Muscle of leg (tissue), 11 donors: ENCODE data around the gene CSKMT. TPM values are rescaled to one million over a fixed set of nuclear protein-coding genes. Genes with fewer than 3 reads are reported as not detected.
A peak's percentile ranks its signal among the peaks of the same experiment; 100 is the strongest.
"Not testable (repeated sequence)": the region's sequence is repeated elsewhere in the genome, so short reads cannot be mapped to it uniquely, and the experiment has no call there.

Experiments
- DNase-seq: peaks from one replicate; pipeline ENCODE4 v3.0.0; 2013
- H3K27ac ChIP-seq: one replicate; pipeline ENCODE4 v1.5.1; 2013; ENCODE audit warnings: mild to moderate bottlenecking, low read length, control low read depth
- H3K27me3 ChIP-seq: one replicate; pipeline ENCODE4 v1.6.1; 2013; ENCODE audit warnings: low read length; ENCODE audit not compliant: control insufficient read depth, insufficient read depth
- H3K36me3 ChIP-seq: one replicate; pipeline ENCODE4 v1.6.1; 2013; ENCODE audit warnings: low read length; ENCODE audit not compliant: control insufficient read depth, insufficient read depth
- H3K4me1 ChIP-seq: one replicate; pipeline ENCODE4 v1.6.1; 2013; ENCODE audit warnings: low read length; ENCODE audit not compliant: control insufficient read depth, insufficient read depth
- H3K4me3 ChIP-seq: one replicate; pipeline ENCODE4 v1.5.1; 2013; ENCODE audit warnings: low read length, control low read depth
- H3K9me3 ChIP-seq: replicated peaks from 2 replicates; pipeline ENCODE4 v1.6.1; 2013; ENCODE audit warnings: low read depth, low read length; ENCODE audit not compliant: control insufficient read depth
- WGBS: methylation state at CpG from one replicate; pipeline ENCODE4 v1.1.5; 2013; ENCODE audit warnings: missing lambda C conversion rate; ENCODE audit not compliant: insufficient coverage; 5-methylcytosine and 5-hydroxymethylcytosine counted together
- polyA plus RNA-seq, 8 donors: library from polyadenylated mRNA; unstranded; fragments of 120-200 nt; gene quantifications; one replicate each; pipeline versions ENCODE4 v1.2.1 to v1.2.3, GENCODE V29; 2013; ENCODE audit warnings: inconsistent platforms in 1 of 8, low replicate concordance in 1 of 8; ENCODE audit not compliant: insufficient read length in 8 of 8, insufficient read depth in 1 of 8
- total RNA-seq: library from RNA; stranded (reverse); fragments of 120-200 nt; gene quantifications from one replicate; pipeline ENCODE4 v1.2.4, GENCODE V29; 2013

CSKMT gene
- total and polyA plus RNA-seq, 9 donors: 2.6 to 7.6 (median 4.1) TPM

- no peak for DNase-seq
- peaks cover 17% of the 10 kb centered on the region for H3K4me1 ChIP-seq
- H3K27ac ChIP-seq: no peak overlapping the region
- H3K36me3 ChIP-seq: peaks cover 52% of the 10 kb centered on the region
- WGBS: 77% methylated on average over 4 of the region's 8 CpGs
- H3K9me3 ChIP-seq: no peaks in the 10 kb centered on the region
- no peak overlapping the region for H3K4me3 ChIP-seq
- no peaks in the 10 kb centered on the region for H3K27me3 ChIP-seq
These were observed 20.9 kb upstream of the CSKMT start for GRCh38 chr11:62644220-62644619.

GRCh38 chr11:62645671-62645945 is 19.5 kb upstream of the CSKMT start:
- DNase-seq: no peak
- H3K27ac ChIP-seq: peak overlapping the region; percentile 99
- peak overlapping the region; percentile 98 for H3K4me3 ChIP-seq
- 14% methylated on average over 2 of the region's 11 CpGs for WGBS
- no peaks in the 10 kb centered on the region for H3K27me3 ChIP-seq
- H3K36me3 ChIP-seq: peaks cover 52% of the 10 kb centered on the region
- no peaks in the 10 kb centered on the region for H3K9me3 ChIP-seq
- peaks cover 17% of the 10 kb centered on the region for H3K4me1 ChIP-seq

GRCh38 chr11:62645946-62646824 is 18.9 kb upstream of the CSKMT start, which contains the start of gene GANAB:
TSS of gene GANAB (minus strand) at chr11:62646613. CDS start at chr11:62646599, 14 bp downstream.
- Histone ChIP-seq H3K27ac (peak within 1 kb of the TSS; percentile 99), H3K27me3 (no peaks in the 10 kb centered on the region), H3K4me1 (peaks cover 17% of the 10 kb centered on the region), H3K36me3 (peaks cover 50% of the 10 kb centered on the region), H3K9me3 (no peaks in the 10 kb centered on the region), H3K4me3 (peak within 1 kb of the TSS; percentile 98)
- WGBS: under 1% methylated on average over 70 of the region's 73 CpGs
- peak; percentile 99 for DNase-seq

- H3K27me3 ChIP-seq: no peaks in the 10 kb centered on the region
- H3K36me3 ChIP-seq: peaks cover 50% of the 10 kb centered on the region
- peaks cover 23% of the 10 kb centered on the region for H3K4me1 ChIP-seq
These were observed 18.1 kb upstream of the CSKMT start for GRCh38 chr11:62646825-62647608.

GRCh38 chr11:62647609-62648005 is 17.5 kb upstream of the CSKMT start:
- H3K4me1 ChIP-seq: peaks cover 28% of the 10 kb centered on the region

More at GRCh38 chr11:62646825-62647608, 18.1 kb upstream of the CSKMT start:
- H3K9me3 ChIP-seq: no peaks in the 10 kb centered on the region
- H3K27ac ChIP-seq: peak overlapping the region; percentile 69
- no peak for DNase-seq
- 71% methylated on average over 24 of the region's 32 CpGs for WGBS
- no peak overlapping the region for H3K4me3 ChIP-seq

GRCh38 chr11:62648185-62648966 is 16.7 kb upstream of the CSKMT start:
- H3K4me3 ChIP-seq: no peak overlapping the region
- no peaks in the 10 kb centered on the region for H3K27me3 ChIP-seq
- H3K36me3 ChIP-seq: peaks cover 42% of the 10 kb centered on the region
- H3K27ac ChIP-seq: no peak overlapping the region
- no peak for DNase-seq
- H3K9me3 ChIP-seq: no peaks in the 10 kb centered on the region
- peaks cover 30% of the 10 kb centered on the region for H3K4me1 ChIP-seq
- 85% methylated on average over 24 of the region's 24 CpGs for WGBS

More at GRCh38 chr11:62647609-62648005, 17.5 kb upstream of the CSKMT start:
- H3K4me3 ChIP-seq: no peak overlapping the region
- peaks cover 48% of the 10 kb centered on the region for H3K36me3 ChIP-seq
- no peaks in the 10 kb centered on the region for H3K27me3 ChIP-seq
- DNase-seq: no peak
- H3K9me3 ChIP-seq: no peaks in the 10 kb centered on the region
- no peak overlapping the region for H3K27ac ChIP-seq
- 86% methylated on average over 5 of the region's 6 CpGs for WGBS

- 93% methylated on average over 6 of the region's 11 CpGs for WGBS
These were observed 16.1 kb upstream of the CSKMT start for GRCh38 chr11:62648967-62649364.

GRCh38 chr11:62649486-62649885 is 15.6 kb upstream of the CSKMT start:
- H3K36me3 ChIP-seq: peaks cover 31% of the 10 kb centered on the region
- H3K4me1 ChIP-seq: peaks cover 30% of the 10 kb centered on the region
- 93% methylated on average over 9 of the region's 11 CpGs for WGBS
- no peak overlapping the region for H3K4me3 ChIP-seq
- DNase-seq: no peak
- H3K9me3 ChIP-seq: no peaks in the 10 kb centered on the region
- no peak overlapping the region for H3K27ac ChIP-seq
- no peaks in the 10 kb centered on the region for H3K27me3 ChIP-seq

More at GRCh38 chr11:62648967-62649364, 16.1 kb upstream of the CSKMT start:
- H3K9me3 ChIP-seq: no peaks in the 10 kb centered on the region
- H3K4me1 ChIP-seq: peaks cover 30% of the 10 kb centered on the region
- H3K36me3 ChIP-seq: peaks cover 36% of the 10 kb centered on the region
- H3K4me3 ChIP-seq: no peak overlapping the region
- no peak overlapping the region for H3K27ac ChIP-seq
- no peaks in the 10 kb centered on the region for H3K27me3 ChIP-seq
- no peak for DNase-seq

GRCh38 chr11:62650283-62650682 is 14.8 kb upstream of the CSKMT start:
- H3K9me3 ChIP-seq, H3K27ac ChIP-seq, DNase-seq, H3K27me3 ChIP-seq, H3K4me3 ChIP-seq: not testable (repeated sequence)
- 99% methylated on average over 9 of the region's 12 CpGs for WGBS
- Histone ChIP-seq H3K36me3 (peaks cover 30% of the 10 kb centered on the region), H3K4me1 (peaks cover 26% of the 10 kb centered on the region)
